GM12878 (cell line): ENCODE data around the gene NEURL4. TPM values are rescaled to one million over a fixed set of nuclear protein-coding genes. Genes with fewer than 3 reads are reported as not detected.

ENCODE experiments used
- CBFB ChIP-seq: IDR thresholded peaks from 2 replicates; pipeline ENCODE4 v1.6.1; 2016; ENCODE audit warnings: antibody characterized with exemption, low read depth
- EED ChIP-seq: sonication (generic); IDR thresholded peaks from 2 replicates; pipeline ENCODE4 v1.6.1; 2016; ENCODE audit warnings: antibody characterized with exemption, low read depth
- ESRRA ChIP-seq: IDR thresholded peaks from 2 replicates; pipeline ENCODE4 v1.6.1; 2012; ENCODE audit warnings: mild to moderate bottlenecking, low read length, improper control_type of control experiment
- PAX8 ChIP-seq: fragments of 450-650 bp; IDR thresholded peaks from 2 replicates; pipeline ENCODE4 v1.6.1; 2017; ENCODE audit warnings: mild to moderate bottlenecking, moderate library complexity
- SPI1 ChIP-seq: IDR thresholded peaks from 2 replicates; pipeline ENCODE4 v1.6.1; 2011; ENCODE audit warnings: low read depth, mild to moderate bottlenecking, low read length, moderate library complexity, borderline replicate concordance; ENCODE audit not compliant: insufficient read depth
- STAT1 ChIP-seq: fragments of 450-650 bp; conservative IDR thresholded peaks from 2 replicates; pipeline ENCODE4 v1.6.1; 2014; ENCODE audit warnings: antibody characterized with exemption, mild to moderate bottlenecking
- TAF1 ChIP-seq: IDR thresholded peaks from 2 replicates; pipeline ENCODE4 v1.6.1; 2011; ENCODE audit warnings: mild to moderate bottlenecking, low read depth, low read length, borderline replicate concordance
- polyA plus RNA-seq, 11 experiments: library from polyadenylated mRNA; depleted of rRNA in 4 of 11; unstranded in 6 of 11; stranded (reverse) in 5 of 11; fragments of >200 nt; fragmentation: Nextera tagmentation in 4 of 11; fragmentation: Illumina TruSeq in 1 of 11; extraction: Ambion mirVana in 4 of 11; extraction: Trizol in 1 of 11; gene quantifications; 1 replicate in 1 of 11; 2 replicates in 10 of 11; pipeline versions ENCODE4 v1.2.1 to v1.2.3, GENCODE V29; 2011 to 2016; ENCODE audit warnings: inconsistent platforms in 2 of 11, missing spikeins in 2 of 11, low read depth in 1 of 11
- total RNA-seq, 4 experiments: library from RNA; depleted of rRNA in 3 of 4; stranded (reverse); fragments of >200 nt in 3 of 4; fragmentation: Illumina TruSeq in 1 of 4; extraction: Trizol in 1 of 4; gene quantifications; 2 replicates each; pipeline versions ENCODE4 v1.2.1 to v1.2.3, GENCODE V29; 2013 to 2021
- TF ChIP-seq, protein P1 (sequence below), 3 experiments: IDR thresholded peaks in 2 of 3; conservative IDR thresholded peaks in 1 of 3; 2 replicates each; pipeline ENCODE4 v1.5.1; 2011; ENCODE audit warnings: low read depth in 3 of 3, low read length in 3 of 3, mild to moderate bottlenecking in 3 of 3, control low read depth in 2 of 3, moderate library complexity in 2 of 3, inconsistent platforms in 1 of 3, mixed read lengths in 1 of 3; ENCODE audit not compliant: control insufficient read depth in 2 of 3, insufficient read depth in 1 of 3; ENCODE audit errors: extremely low read depth in 1 of 3
- TF ChIP-seq, protein P2 (sequence below): fragments of 450-650 bp; IDR thresholded peaks from 2 replicates; pipeline ENCODE4 v1.6.1; 2017; ENCODE audit warnings: mild to moderate bottlenecking, low read depth, inconsistent platforms; ENCODE audit not compliant: poor library complexity, severe bottlenecking
- TF ChIP-seq, protein P3 (sequence below): IDR thresholded peaks from 2 replicates; pipeline ENCODE4 v1.6.1; 2011; ENCODE audit warnings: borderline replicate concordance, low read depth, mild to moderate bottlenecking, moderate library complexity, low read length; ENCODE audit not compliant: insufficient read depth, poor library complexity, severe bottlenecking
- TF ChIP-seq, protein P4 (sequence below): fragments of 150-350 bp; IDR thresholded peaks from 2 replicates; pipeline ENCODE4 v1.6.1; 2016; ENCODE audit warnings: low read depth, low read length
- TF ChIP-seq, protein P5 (sequence below): fragments of 450-650 bp; conservative IDR thresholded peaks from 2 replicates; pipeline ENCODE4 v1.6.1; 2017; ENCODE audit warnings: mild to moderate bottlenecking, moderate library complexity
- TF ChIP-seq, protein P6 (sequence below): fragments of 450-650 bp; formaldehyde crosslinking; IDR thresholded peaks from 2 replicates; pipeline ENCODE4 v1.4.0; 2022; ENCODE audit warnings: mild to moderate bottlenecking, moderate library complexity

Gene NEURL4
- total and polyA plus RNA-seq, 10 of the 15 experiments (the other 5 are each of a cell fraction or from before 2014, with no cell fraction given): 0.03 to 41.9 (median 10.0) TPM

DNA sequence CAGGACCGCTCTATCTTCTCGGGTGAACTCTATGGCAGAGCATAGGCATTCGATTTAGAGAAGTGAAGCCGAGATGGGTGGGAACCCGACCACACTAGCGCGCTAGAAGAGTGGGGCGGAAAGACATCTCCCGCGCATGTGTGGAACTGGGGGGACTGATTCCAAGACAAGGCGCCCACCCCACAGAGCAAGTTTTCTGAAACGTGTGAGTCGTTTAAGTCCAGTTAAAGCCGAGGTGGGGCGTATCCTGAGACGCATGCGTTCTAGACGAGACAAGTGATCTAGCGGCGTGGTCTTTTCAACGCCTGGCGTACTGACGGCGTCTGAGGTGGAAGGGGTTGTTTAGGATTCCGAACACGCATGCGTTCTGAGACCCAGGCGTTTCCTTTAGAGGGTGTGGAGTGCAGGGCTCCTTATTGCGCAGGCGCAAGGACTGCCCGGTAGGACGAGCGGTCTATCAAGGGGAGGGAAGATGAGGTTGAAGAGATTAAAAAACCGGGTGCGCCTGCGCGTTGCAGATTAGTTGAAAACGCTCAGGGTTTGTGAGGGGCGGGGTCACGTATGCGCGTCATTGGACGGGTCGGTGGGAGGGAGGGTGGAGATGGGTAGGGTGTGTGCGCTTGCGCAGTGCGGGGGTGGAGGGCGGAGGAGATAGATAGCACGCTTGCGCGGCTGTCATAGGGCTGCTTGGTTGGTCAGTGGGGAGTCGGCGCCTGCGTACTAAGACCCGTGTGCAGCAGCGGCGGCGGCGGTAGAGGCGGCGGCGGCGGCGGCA, 22.0 kb downstream of the NEURL4 start, which contains the start of gene EIF5A (continued):
- TF ChIP-seq STAT1 (no peak), CBFB (peak; percentile 15), PAX8 (no peak), EED (no peak), TAF1 (peak; percentile 76), ESRRA (peak; percentile 64), SPI1 (peak; percentile 88)
- TF ChIP-seq, protein P1, sequence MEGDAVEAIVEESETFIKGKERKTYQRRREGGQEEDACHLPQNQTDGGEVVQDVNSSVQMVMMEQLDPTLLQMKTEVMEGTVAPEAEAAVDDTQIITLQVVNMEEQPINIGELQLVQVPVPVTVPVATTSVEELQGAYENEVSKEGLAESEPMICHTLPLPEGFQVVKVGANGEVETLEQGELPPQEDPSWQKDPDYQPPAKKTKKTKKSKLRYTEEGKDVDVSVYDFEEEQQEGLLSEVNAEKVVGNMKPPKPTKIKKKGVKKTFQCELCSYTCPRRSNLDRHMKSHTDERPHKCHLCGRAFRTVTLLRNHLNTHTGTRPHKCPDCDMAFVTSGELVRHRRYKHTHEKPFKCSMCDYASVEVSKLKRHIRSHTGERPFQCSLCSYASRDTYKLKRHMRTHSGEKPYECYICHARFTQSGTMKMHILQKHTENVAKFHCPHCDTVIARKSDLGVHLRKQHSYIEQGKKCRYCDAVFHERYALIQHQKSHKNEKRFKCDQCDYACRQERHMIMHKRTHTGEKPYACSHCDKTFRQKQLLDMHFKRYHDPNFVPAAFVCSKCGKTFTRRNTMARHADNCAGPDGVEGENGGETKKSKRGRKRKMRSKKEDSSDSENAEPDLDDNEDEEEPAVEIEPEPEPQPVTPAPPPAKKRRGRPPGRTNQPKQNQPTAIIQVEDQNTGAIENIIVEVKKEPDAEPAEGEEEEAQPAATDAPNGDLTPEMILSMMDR (IDR thresholded peaks at IDR 0.05 in 2 of 3, conservative IDR thresholded peaks at IDR 0.05 in 1 of 3; ENCODE audit: control insufficient read depth in 2 of 3, extremely low read depth in 1 of 3, insufficient read depth in 1 of 3, low read depth in 3 of 3, low read length in 3 of 3): no peak
- TF ChIP-seq, protein P2, sequence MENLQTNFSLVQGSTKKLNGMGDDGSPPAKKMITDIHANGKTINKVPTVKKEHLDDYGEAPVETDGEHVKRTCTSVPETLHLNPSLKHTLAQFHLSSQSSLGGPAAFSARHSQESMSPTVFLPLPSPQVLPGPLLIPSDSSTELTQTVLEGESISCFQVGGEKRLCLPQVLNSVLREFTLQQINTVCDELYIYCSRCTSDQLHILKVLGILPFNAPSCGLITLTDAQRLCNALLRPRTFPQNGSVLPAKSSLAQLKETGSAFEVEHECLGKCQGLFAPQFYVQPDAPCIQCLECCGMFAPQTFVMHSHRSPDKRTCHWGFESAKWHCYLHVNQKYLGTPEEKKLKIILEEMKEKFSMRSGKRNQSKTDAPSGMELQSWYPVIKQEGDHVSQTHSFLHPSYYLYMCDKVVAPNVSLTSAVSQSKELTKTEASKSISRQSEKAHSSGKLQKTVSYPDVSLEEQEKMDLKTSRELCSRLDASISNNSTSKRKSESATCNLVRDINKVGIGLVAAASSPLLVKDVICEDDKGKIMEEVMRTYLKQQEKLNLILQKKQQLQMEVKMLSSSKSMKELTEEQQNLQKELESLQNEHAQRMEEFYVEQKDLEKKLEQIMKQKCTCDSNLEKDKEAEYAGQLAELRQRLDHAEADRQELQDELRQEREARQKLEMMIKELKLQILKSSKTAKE: peak; percentile 27
- TF ChIP-seq, protein P3, sequence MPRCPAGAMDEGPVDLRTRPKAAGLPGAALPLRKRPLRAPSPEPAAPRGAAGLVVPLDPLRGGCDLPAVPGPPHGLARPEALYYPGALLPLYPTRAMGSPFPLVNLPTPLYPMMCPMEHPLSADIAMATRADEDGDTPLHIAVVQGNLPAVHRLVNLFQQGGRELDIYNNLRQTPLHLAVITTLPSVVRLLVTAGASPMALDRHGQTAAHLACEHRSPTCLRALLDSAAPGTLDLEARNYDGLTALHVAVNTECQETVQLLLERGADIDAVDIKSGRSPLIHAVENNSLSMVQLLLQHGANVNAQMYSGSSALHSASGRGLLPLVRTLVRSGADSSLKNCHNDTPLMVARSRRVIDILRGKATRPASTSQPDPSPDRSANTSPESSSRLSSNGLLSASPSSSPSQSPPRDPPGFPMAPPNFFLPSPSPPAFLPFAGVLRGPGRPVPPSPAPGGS: no peak
- TF ChIP-seq, protein P4, sequence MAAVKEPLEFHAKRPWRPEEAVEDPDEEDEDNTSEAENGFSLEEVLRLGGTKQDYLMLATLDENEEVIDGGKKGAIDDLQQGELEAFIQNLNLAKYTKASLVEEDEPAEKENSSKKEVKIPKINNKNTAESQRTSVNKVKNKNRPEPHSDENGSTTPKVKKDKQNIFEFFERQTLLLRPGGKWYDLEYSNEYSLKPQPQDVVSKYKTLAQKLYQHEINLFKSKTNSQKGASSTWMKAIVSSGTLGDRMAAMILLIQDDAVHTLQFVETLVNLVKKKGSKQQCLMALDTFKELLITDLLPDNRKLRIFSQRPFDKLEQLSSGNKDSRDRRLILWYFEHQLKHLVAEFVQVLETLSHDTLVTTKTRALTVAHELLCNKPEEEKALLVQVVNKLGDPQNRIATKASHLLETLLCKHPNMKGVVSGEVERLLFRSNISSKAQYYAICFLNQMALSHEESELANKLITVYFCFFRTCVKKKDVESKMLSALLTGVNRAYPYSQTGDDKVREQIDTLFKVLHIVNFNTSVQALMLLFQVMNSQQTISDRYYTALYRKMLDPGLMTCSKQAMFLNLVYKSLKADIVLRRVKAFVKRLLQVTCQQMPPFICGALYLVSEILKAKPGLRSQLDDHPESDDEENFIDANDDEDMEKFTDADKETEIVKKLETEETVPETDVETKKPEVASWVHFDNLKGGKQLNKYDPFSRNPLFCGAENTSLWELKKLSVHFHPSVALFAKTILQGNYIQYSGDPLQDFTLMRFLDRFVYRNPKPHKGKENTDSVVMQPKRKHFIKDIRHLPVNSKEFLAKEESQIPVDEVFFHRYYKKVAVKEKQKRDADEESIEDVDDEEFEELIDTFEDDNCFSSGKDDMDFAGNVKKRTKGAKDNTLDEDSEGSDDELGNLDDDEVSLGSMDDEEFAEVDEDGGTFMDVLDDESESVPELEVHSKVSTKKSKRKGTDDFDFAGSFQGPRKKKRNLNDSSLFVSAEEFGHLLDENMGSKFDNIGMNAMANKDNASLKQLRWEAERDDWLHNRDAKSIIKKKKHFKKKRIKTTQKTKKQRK: no peak
- TF ChIP-seq, protein P5, sequence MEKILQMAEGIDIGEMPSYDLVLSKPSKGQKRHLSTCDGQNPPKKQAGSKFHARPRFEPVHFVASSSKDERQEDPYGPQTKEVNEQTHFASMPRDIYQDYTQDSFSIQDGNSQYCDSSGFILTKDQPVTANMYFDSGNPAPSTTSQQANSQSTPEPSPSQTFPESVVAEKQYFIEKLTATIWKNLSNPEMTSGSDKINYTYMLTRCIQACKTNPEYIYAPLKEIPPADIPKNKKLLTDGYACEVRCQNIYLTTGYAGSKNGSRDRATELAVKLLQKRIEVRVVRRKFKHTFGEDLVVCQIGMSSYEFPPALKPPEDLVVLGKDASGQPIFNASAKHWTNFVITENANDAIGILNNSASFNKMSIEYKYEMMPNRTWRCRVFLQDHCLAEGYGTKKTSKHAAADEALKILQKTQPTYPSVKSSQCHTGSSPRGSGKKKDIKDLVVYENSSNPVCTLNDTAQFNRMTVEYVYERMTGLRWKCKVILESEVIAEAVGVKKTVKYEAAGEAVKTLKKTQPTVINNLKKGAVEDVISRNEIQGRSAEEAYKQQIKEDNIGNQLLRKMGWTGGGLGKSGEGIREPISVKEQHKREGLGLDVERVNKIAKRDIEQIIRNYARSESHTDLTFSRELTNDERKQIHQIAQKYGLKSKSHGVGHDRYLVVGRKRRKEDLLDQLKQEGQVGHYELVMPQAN: no peak
- TF ChIP-seq, protein P6, sequence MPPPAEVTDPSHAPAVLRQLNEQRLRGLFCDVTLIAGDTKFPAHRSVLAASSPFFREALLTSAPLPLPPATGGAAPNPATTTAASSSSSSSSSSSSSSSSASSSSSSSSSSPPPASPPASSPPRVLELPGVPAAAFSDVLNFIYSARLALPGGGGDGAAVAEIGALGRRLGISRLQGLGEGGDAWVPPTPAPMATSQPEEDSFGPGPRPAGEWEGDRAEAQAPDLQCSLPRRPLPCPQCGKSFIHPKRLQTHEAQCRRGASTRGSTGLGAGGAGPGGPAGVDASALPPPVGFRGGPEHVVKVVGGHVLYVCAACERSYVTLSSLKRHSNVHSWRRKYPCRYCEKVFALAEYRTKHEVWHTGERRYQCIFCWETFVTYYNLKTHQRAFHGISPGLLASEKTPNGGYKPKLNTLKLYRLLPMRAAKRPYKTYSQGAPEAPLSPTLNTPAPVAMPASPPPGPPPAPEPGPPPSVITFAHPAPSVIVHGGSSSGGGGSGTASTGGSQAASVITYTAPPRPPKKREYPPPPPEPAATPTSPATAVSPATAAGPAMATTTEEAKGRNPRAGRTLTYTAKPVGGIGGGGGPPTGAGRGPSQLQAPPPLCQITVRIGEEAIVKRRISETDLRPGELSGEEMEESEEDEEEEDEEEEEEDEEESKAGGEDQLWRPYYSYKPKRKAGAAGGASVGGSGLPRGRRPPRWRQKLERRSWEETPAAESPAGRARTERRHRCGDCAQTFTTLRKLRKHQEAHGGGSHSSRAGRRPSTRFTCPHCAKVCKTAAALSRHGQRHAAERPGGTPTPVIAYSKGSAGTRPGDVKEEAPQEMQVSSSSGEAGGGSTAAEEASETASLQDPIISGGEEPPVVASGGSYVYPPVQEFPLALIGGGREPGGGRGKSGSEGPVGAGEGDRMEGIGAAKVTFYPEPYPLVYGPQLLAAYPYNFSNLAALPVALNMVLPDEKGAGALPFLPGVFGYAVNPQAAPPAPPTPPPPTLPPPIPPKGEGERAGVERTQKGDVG (CRISPR knock-in tag): no peak
